ENCODE data around the gene PUSL1. TPM values are rescaled to one million over a fixed set of nuclear protein-coding genes. Genes with fewer than 3 reads are reported as not detected.

PUSL1 gene
- total and polyA plus RNA-seq, 2 of the 4 experiments (the other 2 are of a cell fraction): 10.9 to 33.0 TPM

DNA sequence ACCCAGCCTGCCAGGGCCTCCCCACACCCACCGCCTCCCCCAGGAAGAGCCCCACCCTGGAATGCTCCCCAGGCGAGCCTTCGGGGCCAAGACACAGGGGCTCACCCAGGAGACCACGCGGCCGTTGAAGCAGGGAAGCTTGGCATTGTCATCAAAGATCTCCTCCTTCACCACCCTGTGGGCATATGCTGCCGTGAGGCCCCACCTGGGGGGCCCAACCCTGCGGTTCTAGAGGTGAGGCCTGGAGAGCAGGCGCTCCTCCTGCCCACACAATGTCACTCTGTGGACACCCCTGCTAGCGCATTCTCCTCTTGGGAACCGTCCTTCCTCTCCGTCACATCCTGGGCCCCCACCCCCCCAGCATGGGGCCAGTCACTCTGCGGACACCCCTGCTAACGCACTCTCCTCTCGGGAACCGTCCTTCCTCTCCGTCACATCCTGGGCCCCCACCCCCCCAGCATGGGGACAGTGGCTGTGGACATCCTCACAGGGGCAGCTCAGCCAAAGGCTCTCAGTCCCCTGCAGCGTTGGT, 34.3 kb downstream of the PUSL1 start:
- no TSS peak for BruUV-seq (replicated peaks)
- WGBS, 2 experiments (ENCODE audit: extremely low coverage in 2 of 2, insufficient read length in 1 of 2): 88% methylated on average over 5 of the region's 18 CpGs; no CpG with 5 or more reads in 1 of the 2 experiments
- H4K5ac ChIP-seq (ENCODE audit: low read depth, low read length): no peak overlapping the region
- no peak overlapping the region for H3K56ac ChIP-seq (ENCODE audit: extremely low read depth, insufficient read depth, low read length)
- H3K23ac ChIP-seq (ENCODE audit: low read depth, low read length): no peak overlapping the region
- H3K9me1 ChIP-seq (ENCODE audit: insufficient read depth, low read length): peaks cover 13% of the 10 kb centered on the region
- in situ Hi-C loops (cut with MboI; ENCODE audit: low sequenced_read_pairs) (no loop called here), dilution Hi-C loops (cut with HindIII; ENCODE audit: low sequenced_read_pairs, unreplicated experiment) (no loop called here), intact Hi-C loops (cut with micrococcal nuclease) (no loop called here)
- H2BK120ac ChIP-seq (ENCODE audit: low read depth, low read length): no peak overlapping the region
- no peak overlapping the region for H2BK20ac ChIP-seq (ENCODE audit: low read depth, low read length)
- H3K9ac ChIP-seq (ENCODE audit: low read depth, low read length): no peak overlapping the region
- ChIA-PET CTCF (no interaction called here), POLR2A (ENCODE audit: unreplicated experiment) (no interaction called here)
- H2BK15ac ChIP-seq (ENCODE audit: low read depth, low read length): no peak overlapping the region
- no peak overlapping the region for H3K27ac ChIP-seq (ENCODE audit: insufficient read depth, low read length)
- peaks cover 28% of the 10 kb centered on the region for H3K4me1 ChIP-seq (ENCODE audit: control insufficient read depth, insufficient read depth, low read length)
- H2AK5ac ChIP-seq (ENCODE audit: low read depth, low read length): no peak overlapping the region
- peaks cover 60% of the 10 kb centered on the region for H4K20me1 ChIP-seq (ENCODE audit: insufficient read depth, low read length)
- H2AK9ac ChIP-seq (replicated peaks; ENCODE audit: low read depth, low read length, poor library complexity): no peak overlapping the region
- no peak overlapping the region for H3K4ac ChIP-seq (ENCODE audit: low read depth, low read length)
- H3K14ac ChIP-seq (replicated peaks; ENCODE audit: low read depth, low read length): no peak overlapping the region
- H4K8ac ChIP-seq (ENCODE audit: low read depth in 2 of 2, low read length in 2 of 2): no peak overlapping the region
- H3K4me2 ChIP-seq (ENCODE audit: low read depth, low read length): no peak overlapping the region
- no peak overlapping the region for H4K91ac ChIP-seq (ENCODE audit: insufficient read depth, low read depth, low read length)
- no peaks in the 10 kb centered on the region for H3K27me3 ChIP-seq (ENCODE audit: control insufficient read depth, insufficient read depth, low read length)
- no peaks in the 10 kb centered on the region for H3K9me3 ChIP-seq (ENCODE audit: control insufficient read depth, insufficient read depth, low read length)
- DNase-seq: no peak
- H3K4me3 ChIP-seq (ENCODE audit: insufficient read depth, low read depth, low read length): no peak overlapping the region
- no peak overlapping the region for H2BK5ac ChIP-seq (ENCODE audit: low read depth, low read length, poor library complexity, severe bottlenecking)
- no peak overlapping the region for H2AFZ ChIP-seq (replicated peaks; ENCODE audit: low read length, poor library complexity)
- no peak for ATAC-seq (ENCODE audit: low read depth)
- peaks cover 12 to 63% of the 10 kb centered on the region in 2 experiments for H3K79me1 ChIP-seq (ENCODE audit: low read depth in 1 of 2, low read length in 2 of 2)
- no peak for TF ChIP-seq MAZ (IDR thresholded peaks at IDR 0.05; ENCODE audit: borderline replicate concordance, low read depth, low read length)
- TF ChIP-seq SMC3 (IDR thresholded peaks at IDR 0.05; ENCODE audit: low read depth, low read length): no peak
- no peak for TF ChIP-seq FOS (IDR thresholded peaks at IDR 0.05; ENCODE audit: low read depth, low read length)
- no peak for TF ChIP-seq RCOR1 (IDR thresholded peaks at IDR 0.05; ENCODE audit: insufficient replicate concordance, low read length)
- no peak for TF ChIP-seq MAFK (IDR thresholded peaks at IDR 0.05; ENCODE audit: low read depth, low read length)
- TF ChIP-seq POLR2A (IDR thresholded peaks at IDR 0.05; ENCODE audit: low read depth, low read length): no peak
- no peak for TF ChIP-seq NFE2L2 (IDR thresholded peaks at IDR 0.05; ENCODE audit: low read depth, low read length)
- TF ChIP-seq, protein P1, sequence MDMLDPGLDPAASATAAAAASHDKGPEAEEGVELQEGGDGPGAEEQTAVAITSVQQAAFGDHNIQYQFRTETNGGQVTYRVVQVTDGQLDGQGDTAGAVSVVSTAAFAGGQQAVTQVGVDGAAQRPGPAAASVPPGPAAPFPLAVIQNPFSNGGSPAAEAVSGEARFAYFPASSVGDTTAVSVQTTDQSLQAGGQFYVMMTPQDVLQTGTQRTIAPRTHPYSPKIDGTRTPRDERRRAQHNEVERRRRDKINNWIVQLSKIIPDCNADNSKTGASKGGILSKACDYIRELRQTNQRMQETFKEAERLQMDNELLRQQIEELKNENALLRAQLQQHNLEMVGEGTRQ (IDR thresholded peaks at IDR 0.05; ENCODE audit: low read depth, low read length): no peak
- TF ChIP-seq BHLHE40 (IDR thresholded peaks at IDR 0.05; ENCODE audit: low read depth, low read length): no peak
- TF ChIP-seq RAD21 (IDR thresholded peaks at IDR 0.05; ENCODE audit: low read length): no peak
- TF ChIP-seq MXI1 (IDR thresholded peaks at IDR 0.05; ENCODE audit: borderline replicate concordance, low read depth, low read length): no peak
- TF ChIP-seq, protein P2, sequence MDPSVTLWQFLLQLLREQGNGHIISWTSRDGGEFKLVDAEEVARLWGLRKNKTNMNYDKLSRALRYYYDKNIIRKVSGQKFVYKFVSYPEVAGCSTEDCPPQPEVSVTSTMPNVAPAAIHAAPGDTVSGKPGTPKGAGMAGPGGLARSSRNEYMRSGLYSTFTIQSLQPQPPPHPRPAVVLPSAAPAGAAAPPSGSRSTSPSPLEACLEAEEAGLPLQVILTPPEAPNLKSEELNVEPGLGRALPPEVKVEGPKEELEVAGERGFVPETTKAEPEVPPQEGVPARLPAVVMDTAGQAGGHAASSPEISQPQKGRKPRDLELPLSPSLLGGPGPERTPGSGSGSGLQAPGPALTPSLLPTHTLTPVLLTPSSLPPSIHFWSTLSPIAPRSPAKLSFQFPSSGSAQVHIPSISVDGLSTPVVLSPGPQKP (IDR thresholded peaks at IDR 0.05; ENCODE audit: borderline replicate concordance, low read depth, low read length): no peak
- TF ChIP-seq CHD1 (IDR thresholded peaks at IDR 0.05; ENCODE audit: low read depth, low read length): no peak
- TF ChIP-seq CEBPB (IDR thresholded peaks at IDR 0.05; ENCODE audit: low read depth, low read length): no peak
- TF ChIP-seq RFX5 (IDR thresholded peaks at IDR 0.05; ENCODE audit: low read depth, low read length): no peak
- TF ChIP-seq, protein P3, sequence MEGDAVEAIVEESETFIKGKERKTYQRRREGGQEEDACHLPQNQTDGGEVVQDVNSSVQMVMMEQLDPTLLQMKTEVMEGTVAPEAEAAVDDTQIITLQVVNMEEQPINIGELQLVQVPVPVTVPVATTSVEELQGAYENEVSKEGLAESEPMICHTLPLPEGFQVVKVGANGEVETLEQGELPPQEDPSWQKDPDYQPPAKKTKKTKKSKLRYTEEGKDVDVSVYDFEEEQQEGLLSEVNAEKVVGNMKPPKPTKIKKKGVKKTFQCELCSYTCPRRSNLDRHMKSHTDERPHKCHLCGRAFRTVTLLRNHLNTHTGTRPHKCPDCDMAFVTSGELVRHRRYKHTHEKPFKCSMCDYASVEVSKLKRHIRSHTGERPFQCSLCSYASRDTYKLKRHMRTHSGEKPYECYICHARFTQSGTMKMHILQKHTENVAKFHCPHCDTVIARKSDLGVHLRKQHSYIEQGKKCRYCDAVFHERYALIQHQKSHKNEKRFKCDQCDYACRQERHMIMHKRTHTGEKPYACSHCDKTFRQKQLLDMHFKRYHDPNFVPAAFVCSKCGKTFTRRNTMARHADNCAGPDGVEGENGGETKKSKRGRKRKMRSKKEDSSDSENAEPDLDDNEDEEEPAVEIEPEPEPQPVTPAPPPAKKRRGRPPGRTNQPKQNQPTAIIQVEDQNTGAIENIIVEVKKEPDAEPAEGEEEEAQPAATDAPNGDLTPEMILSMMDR (conservative IDR thresholded peaks at IDR 0.05; ENCODE audit: low read depth, low read length): no peak
- peaks cover 34% of the 10 kb centered on the region for H3K36me3 ChIP-seq (ENCODE audit: control insufficient read depth, insufficient read depth, low read length)
- H3K18ac ChIP-seq (ENCODE audit: low read depth, low read length): no peak overlapping the region
